HEK293T (cell line): ENCODE data around the gene EDIL3.

Experiments
- ARNT ChIP-seq: fragments of 450-650 bp; IDR thresholded peaks from 2 replicates; pipeline ENCODE4 v1.6.1; 2017; ENCODE audit warnings: mild to moderate bottlenecking
- ELF4 ChIP-seq: fragments of 450-650 bp; IDR thresholded peaks from 2 replicates; pipeline ENCODE4 v1.6.1; 2017; ENCODE audit warnings: antibody characterized with exemption
- FOXA1 ChIP-seq: fragments of 450-650 bp; IDR thresholded peaks from 2 replicates; pipeline ENCODE4 v1.6.1; 2016; ENCODE audit warnings: mild to moderate bottlenecking
- FOXK2 ChIP-seq: fragments of 450-650 bp; IDR thresholded peaks from 2 replicates; pipeline ENCODE4 v1.6.1; 2016; ENCODE audit warnings: mild to moderate bottlenecking
- FOXM1 ChIP-seq: fragments of 450-650 bp; IDR thresholded peaks from 2 replicates; pipeline ENCODE4 v1.6.1; 2017; ENCODE audit warnings: mild to moderate bottlenecking, borderline replicate concordance
- L3MBTL2 ChIP-seq: fragments of 450-650 bp; conservative IDR thresholded peaks from 2 replicates; pipeline ENCODE4 v1.6.1; 2016; ENCODE audit warnings: mild to moderate bottlenecking
- LEF1 ChIP-seq: fragments of 450-650 bp; IDR thresholded peaks from 2 replicates; pipeline ENCODE4 v1.6.1; 2017; ENCODE audit warnings: mild to moderate bottlenecking, borderline replicate concordance
- NFRKB ChIP-seq: fragments of 450-650 bp; IDR thresholded peaks from 2 replicates; pipeline ENCODE4 v1.6.1; 2016; ENCODE audit warnings: mild to moderate bottlenecking, moderate library complexity
- SP1 ChIP-seq: fragments of 450-650 bp; IDR thresholded peaks from 2 replicates; pipeline ENCODE4 v1.6.1; 2017
- SUZ12 ChIP-seq: fragments of 450-650 bp; IDR thresholded peaks from 2 replicates; pipeline ENCODE4 v1.6.1; 2016; ENCODE audit warnings: mild to moderate bottlenecking
- TARDBP ChIP-seq: fragments of 450-650 bp; IDR thresholded peaks from 2 replicates; pipeline ENCODE4 v1.6.1; 2016

- TF ChIP-seq L3MBTL2 (no peak), FOXK2 (no peak), SP1 (no peak), SUZ12 (no peak), LEF1 (no peak), TARDBP (no peak), NFRKB (no peak), FOXM1 (no peak), FOXA1 (no peak), ARNT (no peak), ELF4 (no peak)
These were observed 411.8 kb downstream of the EDIL3 start for GRCh38 chr5:83972909-83973308.
